GM12878 (cell line): Measurements from ENCODE around the gene PCBP1. TPM values are rescaled to one million over a fixed set of nuclear protein-coding genes. Genes with fewer than 3 reads are reported as not detected.

Source experiments
- CREM ChIP-seq: IDR thresholded peaks from 2 replicates; pipeline ENCODE4 v1.6.1; 2014; ENCODE audit warnings: antibody characterized with exemption, low read depth
- EED ChIP-seq: sonication (generic); IDR thresholded peaks from 2 replicates; pipeline ENCODE4 v1.6.1; 2016; ENCODE audit warnings: antibody characterized with exemption, low read depth
- ETV6 ChIP-seq, 2 experiments: fragments of 450-650 bp in 1 of 2; IDR thresholded peaks in 1 of 2; conservative IDR thresholded peaks in 1 of 2; 2 replicates each; pipeline ENCODE4 v1.6.1; 2014; ENCODE audit warnings: antibody characterized with exemption in 1 of 2, borderline replicate concordance in 1 of 2, low read depth in 1 of 2, mild to moderate bottlenecking in 1 of 2, moderate library complexity in 1 of 2
- IKZF2 ChIP-seq, 2 experiments: fragments of 450-650 bp; IDR thresholded peaks; 2 replicates each; pipeline ENCODE4 v1.6.1; 2017; ENCODE audit warnings: mild to moderate bottlenecking in 2 of 2, moderate library complexity in 2 of 2
- JUNB ChIP-seq: IDR thresholded peaks from 2 replicates; pipeline ENCODE4 v1.6.1; 2016; ENCODE audit warnings: antibody characterized with exemption, mild to moderate bottlenecking
- NR2F1 ChIP-seq: fragments of 450-650 bp; conservative IDR thresholded peaks from 2 replicates; pipeline ENCODE4 v1.6.1; 2017; ENCODE audit warnings: mild to moderate bottlenecking
- PAX5 ChIP-seq: IDR thresholded peaks from 2 replicates; pipeline ENCODE4 v1.6.1; 2011; ENCODE audit warnings: low read depth, low read length, borderline replicate concordance
- RUNX3 ChIP-seq: IDR thresholded peaks from 2 replicates; pipeline ENCODE4 v1.6.1; 2012; ENCODE audit warnings: low read length, inconsistent platforms
- ZNF24 ChIP-seq: fragments of 450-650 bp; IDR thresholded peaks from 2 replicates; pipeline ENCODE4 v1.6.1; 2017; ENCODE audit warnings: antibody characterized with exemption, mild to moderate bottlenecking
- ZNF384 ChIP-seq: IDR thresholded peaks from 2 replicates; pipeline ENCODE4 v1.6.1; 2012; ENCODE audit warnings: low read depth, mild to moderate bottlenecking, low read length, improper control_type of control experiment, borderline replicate concordance
- polyA plus RNA-seq, 11 experiments: library from polyadenylated mRNA; depleted of rRNA in 4 of 11; unstranded in 6 of 11; stranded (reverse) in 5 of 11; fragments of >200 nt; fragmentation: Nextera tagmentation in 4 of 11; fragmentation: Illumina TruSeq in 1 of 11; extraction: Ambion mirVana in 4 of 11; extraction: Trizol in 1 of 11; gene quantifications; 1 replicate in 1 of 11; 2 replicates in 10 of 11; pipeline versions ENCODE4 v1.2.1 to v1.2.3, GENCODE V29; 2011 to 2016; ENCODE audit warnings: inconsistent platforms in 2 of 11, missing spikeins in 2 of 11, low read depth in 1 of 11
- small RNA-seq: library from RNA; depleted of rRNA; stranded (forward); fragments of <200 nt; gene quantifications from one replicate; pipeline ENCODE3, GENCODE V24; 2014
- total RNA-seq, 4 experiments: library from RNA; depleted of rRNA in 3 of 4; stranded (reverse); fragments of >200 nt in 3 of 4; fragmentation: Illumina TruSeq in 1 of 4; extraction: Trizol in 1 of 4; gene quantifications; 2 replicates each; pipeline versions ENCODE4 v1.2.1 to v1.2.3, GENCODE V29; 2013 to 2021
- TF ChIP-seq, protein P1 (sequence below): fragments of 450-650 bp; IDR thresholded peaks from 2 replicates; pipeline ENCODE4 v1.6.1; 2017; ENCODE audit warnings: mild to moderate bottlenecking, moderate library complexity
- TF ChIP-seq, protein P2 (sequence below): fragments of 450-650 bp; IDR thresholded peaks from 2 replicates; pipeline ENCODE4 v1.6.1; 2016; ENCODE audit warnings: mild to moderate bottlenecking

PCBP1 gene
- total and polyA plus RNA-seq, 10 of the 15 experiments (the other 5 are each of a cell fraction or from before 2014, with no cell fraction given): 24.4 to 494 (median 130) TPM

DNA sequence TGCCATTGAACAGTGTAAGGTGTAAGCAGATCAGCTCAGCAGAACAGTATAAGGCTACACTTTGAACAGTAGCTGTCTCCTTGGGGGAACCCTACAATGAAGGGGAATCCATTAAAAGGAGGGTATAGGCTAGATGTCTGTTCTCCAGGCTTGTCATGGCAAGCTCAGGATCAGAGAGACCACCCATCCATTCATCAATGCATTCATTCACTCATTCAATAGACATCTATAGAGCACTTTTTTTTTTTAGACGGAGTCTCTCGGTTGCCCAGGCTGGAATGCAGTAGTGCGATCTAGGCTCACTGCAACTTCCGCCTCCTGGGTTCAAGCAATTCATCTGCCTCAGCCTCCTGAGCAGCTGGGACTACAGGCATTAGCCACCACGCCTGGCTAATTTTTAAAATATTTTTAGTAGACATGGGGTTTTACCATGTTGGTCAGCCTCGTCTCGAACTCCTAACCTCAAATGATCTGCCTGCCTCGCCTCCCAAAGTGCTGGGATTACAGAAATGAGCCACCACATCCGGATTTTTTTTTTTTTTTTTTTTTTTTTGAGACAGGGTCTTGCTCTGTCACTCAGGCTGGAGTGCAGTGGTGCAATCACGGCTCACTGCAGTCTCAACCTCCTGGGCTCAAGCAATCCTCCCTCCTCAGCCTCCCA lies 47.2 kb downstream of the PCBP1 start (continued):
- TF ChIP-seq ZNF384: peak; percentile 49; the same call in 1 of the 2 replicates
- TF ChIP-seq EED: peak; percentile 65; the same call in 1 of the 2 replicates
- TF ChIP-seq ETV6 (conservative IDR thresholded peaks at IDR 0.05 in 1 of 2, IDR thresholded peaks at IDR 0.05 in 1 of 2; ENCODE audit: borderline replicate concordance in 1 of 2, low read depth in 1 of 2): 0 out of 4 replicates have a peak, but pooled peaks of 1 of the 2 experiments have one; percentile 2
- peak; percentile 36; the same call in 1 of the 2 replicates for TF ChIP-seq CREM
- peak; percentile 64; the same call in 1 of the 2 replicates for TF ChIP-seq ZNF24
- peak; percentile 67 for TF ChIP-seq JUNB
- TF ChIP-seq, protein P1, sequence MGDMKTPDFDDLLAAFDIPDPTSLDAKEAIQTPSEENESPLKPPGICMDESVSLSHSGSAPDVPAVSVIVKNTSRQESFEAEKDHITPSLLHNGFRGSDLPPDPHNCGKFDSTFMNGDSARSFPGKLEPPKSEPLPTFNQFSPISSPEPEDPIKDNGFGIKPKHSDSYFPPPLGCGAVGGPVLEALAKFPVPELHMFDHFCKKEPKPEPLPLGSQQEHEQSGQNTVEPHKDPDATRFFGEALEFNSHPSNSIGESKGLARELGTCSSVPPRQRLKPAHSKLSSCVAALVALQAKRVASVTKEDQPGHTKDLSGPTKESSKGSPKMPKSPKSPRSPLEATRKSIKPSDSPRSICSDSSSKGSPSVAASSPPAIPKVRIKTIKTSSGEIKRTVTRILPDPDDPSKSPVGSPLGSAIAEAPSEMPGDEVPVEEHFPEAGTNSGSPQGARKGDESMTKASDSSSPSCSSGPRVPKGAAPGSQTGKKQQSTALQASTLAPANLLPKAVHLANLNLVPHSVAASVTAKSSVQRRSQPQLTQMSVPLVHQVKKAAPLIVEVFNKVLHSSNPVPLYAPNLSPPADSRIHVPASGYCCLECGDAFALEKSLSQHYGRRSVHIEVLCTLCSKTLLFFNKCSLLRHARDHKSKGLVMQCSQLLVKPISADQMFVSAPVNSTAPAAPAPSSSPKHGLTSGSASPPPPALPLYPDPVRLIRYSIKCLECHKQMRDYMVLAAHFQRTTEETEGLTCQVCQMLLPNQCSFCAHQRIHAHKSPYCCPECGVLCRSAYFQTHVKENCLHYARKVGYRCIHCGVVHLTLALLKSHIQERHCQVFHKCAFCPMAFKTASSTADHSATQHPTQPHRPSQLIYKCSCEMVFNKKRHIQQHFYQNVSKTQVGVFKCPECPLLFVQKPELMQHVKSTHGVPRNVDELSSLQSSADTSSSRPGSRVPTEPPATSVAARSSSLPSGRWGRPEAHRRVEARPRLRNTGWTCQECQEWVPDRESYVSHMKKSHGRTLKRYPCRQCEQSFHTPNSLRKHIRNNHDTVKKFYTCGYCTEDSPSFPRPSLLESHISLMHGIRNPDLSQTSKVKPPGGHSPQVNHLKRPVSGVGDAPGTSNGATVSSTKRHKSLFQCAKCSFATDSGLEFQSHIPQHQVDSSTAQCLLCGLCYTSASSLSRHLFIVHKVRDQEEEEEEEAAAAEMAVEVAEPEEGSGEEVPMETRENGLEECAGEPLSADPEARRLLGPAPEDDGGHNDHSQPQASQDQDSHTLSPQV: peak; percentile 62; the same call in 1 of the 2 replicates
- TF ChIP-seq, protein P2, sequence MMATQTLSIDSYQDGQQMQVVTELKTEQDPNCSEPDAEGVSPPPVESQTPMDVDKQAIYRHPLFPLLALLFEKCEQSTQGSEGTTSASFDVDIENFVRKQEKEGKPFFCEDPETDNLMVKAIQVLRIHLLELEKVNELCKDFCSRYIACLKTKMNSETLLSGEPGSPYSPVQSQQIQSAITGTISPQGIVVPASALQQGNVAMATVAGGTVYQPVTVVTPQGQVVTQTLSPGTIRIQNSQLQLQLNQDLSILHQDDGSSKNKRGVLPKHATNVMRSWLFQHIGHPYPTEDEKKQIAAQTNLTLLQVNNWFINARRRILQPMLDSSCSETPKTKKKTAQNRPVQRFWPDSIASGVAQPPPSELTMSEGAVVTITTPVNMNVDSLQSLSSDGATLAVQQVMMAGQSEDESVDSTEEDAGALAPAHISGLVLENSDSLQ: peak; percentile 90
- TF ChIP-seq NR2F1: 0 out of 2 replicates have a peak, but pooled peaks have one; percentile 17
- peak; percentile 34; the same call in 1 of the 2 replicates for TF ChIP-seq PAX5
- TF ChIP-seq RUNX3: peak; percentile 79
- TF ChIP-seq IKZF2 (IDR thresholded peaks at IDR 0.05): peak in 1 of 2 experiments; percentile 11; a peak in 1 of 4 replicates

Small RNAs within 50 kb of the gene (small RNA-seq; reads per million reads assigned to genes)
- gene RN7SL470P: not detected

Other genes starting within 250 kb of the PCBP1 start
Only the 7 nearest of the 8 such genes appear.
- 33.2 and 41.0 TPM in 2 replicates for gene SNRNP27, start 193.5 kb upstream of the PCBP1 start, total RNA-seq (2014; rRNA removed)
- gene SNRNP27, start 193.5 kb upstream of the PCBP1 start, total RNA-seq (2014; rRNA removed; fragmentation: Illumina TruSeq; extraction: Trizol): 49.8 and 52.7 TPM in 2 replicates
- 35.6 and 37.4 TPM in 2 replicates for gene SNRNP27, start 193.5 kb upstream of the PCBP1 start, total RNA-seq (2021)
- 52.1 and 88.6 TPM in 2 replicates for gene SNRNP27, start 193.5 kb upstream of the PCBP1 start, polyA plus RNA-seq (2011; rRNA removed)
- 49.2 and 66.8 TPM in 2 replicates for gene SNRNP27, start 193.5 kb upstream of the PCBP1 start, polyA plus RNA-seq (2014; fragmentation: Illumina TruSeq; extraction: Trizol)
- gene SNRNP27, start 193.5 kb upstream of the PCBP1 start, polyA plus RNA-seq (2014; fragmentation: Nextera tagmentation; extraction: Ambion mirVana): 10 to 100 TPM; 30.6 to 30.9 TPM
- gene SNRNP27, start 193.5 kb upstream of the PCBP1 start, polyA plus RNA-seq (2014; rRNA removed): 34.5 and 46.3 TPM in 2 replicates
- gene SNRNP27, start 193.5 kb upstream of the PCBP1 start, polyA plus RNA-seq (2016; fragmentation: Nextera tagmentation; extraction: Ambion mirVana): 10 to 100 TPM; 77.6 to 89.5 TPM
- gene MXD1, start 172.4 kb upstream of the PCBP1 start, total RNA-seq (2014; rRNA removed): 2.7 and 3.4 TPM in 2 replicates
- 1.8 and 2.2 TPM in 2 replicates for gene MXD1, start 172.4 kb upstream of the PCBP1 start, total RNA-seq (2014; rRNA removed; fragmentation: Illumina TruSeq; extraction: Trizol)
- gene MXD1, start 172.4 kb upstream of the PCBP1 start, total RNA-seq (2021): 5.3 and 5.5 TPM in 2 replicates
- 9.9 and 10.2 TPM in 2 replicates for gene MXD1, start 172.4 kb upstream of the PCBP1 start, polyA plus RNA-seq (2011; rRNA removed)
- 3.2 and 3.4 TPM in 2 replicates for gene MXD1, start 172.4 kb upstream of the PCBP1 start, polyA plus RNA-seq (2014; fragmentation: Illumina TruSeq; extraction: Trizol)
- 1 to 10 TPM; 2.5 to 2.7 TPM for gene MXD1, start 172.4 kb upstream of the PCBP1 start, polyA plus RNA-seq (2014; fragmentation: Nextera tagmentation; extraction: Ambion mirVana)
- 2.6 and 3.0 TPM in 2 replicates for gene MXD1, start 172.4 kb upstream of the PCBP1 start, polyA plus RNA-seq (2014; rRNA removed)
- gene MXD1, start 172.4 kb upstream of the PCBP1 start, polyA plus RNA-seq (2016; fragmentation: Nextera tagmentation; extraction: Ambion mirVana): 1 to 10 TPM; 4.5 to 5.5 TPM
- gene ASPRV1, start 125.8 kb upstream of the PCBP1 start, total RNA-seq (2014; rRNA removed): 0.11 and 0.38 TPM in 2 replicates
- 0.23 and 0.27 TPM in 2 replicates for gene ASPRV1, start 125.8 kb upstream of the PCBP1 start, total RNA-seq (2014; rRNA removed; fragmentation: Illumina TruSeq; extraction: Trizol)
- gene ASPRV1, start 125.8 kb upstream of the PCBP1 start, total RNA-seq (2021): 0.53 and 0.59 TPM in 2 replicates
- 0.97 and 1.1 TPM in 2 replicates for gene ASPRV1, start 125.8 kb upstream of the PCBP1 start, polyA plus RNA-seq (2011; rRNA removed)
- 0.29 and 0.33 TPM in 2 replicates for gene ASPRV1, start 125.8 kb upstream of the PCBP1 start, polyA plus RNA-seq (2014; fragmentation: Illumina TruSeq; extraction: Trizol)
- gene ASPRV1, start 125.8 kb upstream of the PCBP1 start, polyA plus RNA-seq (2014; fragmentation: Nextera tagmentation; extraction: Ambion mirVana): under 1 TPM; 0.11 to 0.16 TPM
- 0.37 and 0.44 TPM in 2 replicates for gene ASPRV1, start 125.8 kb upstream of the PCBP1 start, polyA plus RNA-seq (2014; rRNA removed)
- gene ASPRV1, start 125.8 kb upstream of the PCBP1 start, polyA plus RNA-seq (2016; fragmentation: Nextera tagmentation; extraction: Ambion mirVana): under 1 TPM; 0.60 to 0.64 TPM
- gene C2orf42, start 103.5 kb downstream of the PCBP1 start, total RNA-seq (2014; rRNA removed): 14.2 and 16.9 TPM in 2 replicates
- gene C2orf42, start 103.5 kb downstream of the PCBP1 start, total RNA-seq (2014; rRNA removed; fragmentation: Illumina TruSeq; extraction: Trizol): 11.4 and 12.0 TPM in 2 replicates
- 13.0 and 16.6 TPM in 2 replicates for gene C2orf42, start 103.5 kb downstream of the PCBP1 start, total RNA-seq (2021)
- gene C2orf42, start 103.5 kb downstream of the PCBP1 start, polyA plus RNA-seq (2011; rRNA removed): 10.0 and 11.1 TPM in 2 replicates
- gene C2orf42, start 103.5 kb downstream of the PCBP1 start, polyA plus RNA-seq (2014; fragmentation: Illumina TruSeq; extraction: Trizol): 11.6 and 13.4 TPM in 2 replicates
- gene C2orf42, start 103.5 kb downstream of the PCBP1 start, polyA plus RNA-seq (2014; fragmentation: Nextera tagmentation; extraction: Ambion mirVana): 1 to 10 TPM; 5.5 to 7.3 TPM
- gene C2orf42, start 103.5 kb downstream of the PCBP1 start, polyA plus RNA-seq (2014; rRNA removed): 10.3 and 13.2 TPM in 2 replicates
- 10 to 100 TPM; 17.3 to 19.8 TPM for gene C2orf42, start 103.5 kb downstream of the PCBP1 start, polyA plus RNA-seq (2016; fragmentation: Nextera tagmentation; extraction: Ambion mirVana)
- gene TIA1, start 161.2 kb downstream of the PCBP1 start, total RNA-seq (2014; rRNA removed): 60.8 and 84.2 TPM in 2 replicates
- gene TIA1, start 161.2 kb downstream of the PCBP1 start, total RNA-seq (2014; rRNA removed; fragmentation: Illumina TruSeq; extraction: Trizol): 68.4 and 69.2 TPM in 2 replicates
- 81.0 and 87.4 TPM in 2 replicates for gene TIA1, start 161.2 kb downstream of the PCBP1 start, total RNA-seq (2021)
- gene TIA1, start 161.2 kb downstream of the PCBP1 start, polyA plus RNA-seq (2011; rRNA removed): 155 and 223 TPM in 2 replicates
- 65.7 and 69.7 TPM in 2 replicates for gene TIA1, start 161.2 kb downstream of the PCBP1 start, polyA plus RNA-seq (2014; fragmentation: Illumina TruSeq; extraction: Trizol)
- gene TIA1, start 161.2 kb downstream of the PCBP1 start, polyA plus RNA-seq (2014; fragmentation: Nextera tagmentation; extraction: Ambion mirVana): 10 to 100 TPM; 21.5 to 23.2 TPM
- 87.5 and 100.0 TPM in 2 replicates for gene TIA1, start 161.2 kb downstream of the PCBP1 start, polyA plus RNA-seq (2014; rRNA removed)
- gene TIA1, start 161.2 kb downstream of the PCBP1 start, polyA plus RNA-seq (2016; fragmentation: Nextera tagmentation; extraction: Ambion mirVana): 10 to 100 TPM; 62.6 to 73.6 TPM
- 4.1 and 4.4 TPM in 2 replicates for gene PCYOX1, start 170.7 kb downstream of the PCBP1 start, total RNA-seq (2014; rRNA removed)
- gene PCYOX1, start 170.7 kb downstream of the PCBP1 start, total RNA-seq (2014; rRNA removed; fragmentation: Illumina TruSeq; extraction: Trizol): 3.5 and 3.7 TPM in 2 replicates
- 5.6 and 5.9 TPM in 2 replicates for gene PCYOX1, start 170.7 kb downstream of the PCBP1 start, total RNA-seq (2021)
- 5.1 and 5.5 TPM in 2 replicates for gene PCYOX1, start 170.7 kb downstream of the PCBP1 start, polyA plus RNA-seq (2011; rRNA removed)
- gene PCYOX1, start 170.7 kb downstream of the PCBP1 start, polyA plus RNA-seq (2014; fragmentation: Illumina TruSeq; extraction: Trizol): 5.3 TPM in 2 replicates
- 1 to 10 TPM; 1.8 to 2.0 TPM for gene PCYOX1, start 170.7 kb downstream of the PCBP1 start, polyA plus RNA-seq (2014; fragmentation: Nextera tagmentation; extraction: Ambion mirVana)
- gene PCYOX1, start 170.7 kb downstream of the PCBP1 start, polyA plus RNA-seq (2014; rRNA removed): 2.8 and 3.1 TPM in 2 replicates
- 1 to 10 TPM; 5.7 to 5.9 TPM for gene PCYOX1, start 170.7 kb downstream of the PCBP1 start, polyA plus RNA-seq (2016; fragmentation: Nextera tagmentation; extraction: Ambion mirVana)
- 260 and 377 TPM in 2 replicates for gene SNRPG, start 206.3 kb downstream of the PCBP1 start, total RNA-seq (2014; rRNA removed)
- gene SNRPG, start 206.3 kb downstream of the PCBP1 start, total RNA-seq (2014; rRNA removed; fragmentation: Illumina TruSeq; extraction: Trizol): 341 and 344 TPM in 2 replicates
- gene SNRPG, start 206.3 kb downstream of the PCBP1 start, total RNA-seq (2021): 292 and 308 TPM in 2 replicates
- 340 and 642 TPM in 2 replicates for gene SNRPG, start 206.3 kb downstream of the PCBP1 start, polyA plus RNA-seq (2011; rRNA removed)
- 419 and 429 TPM in 2 replicates for gene SNRPG, start 206.3 kb downstream of the PCBP1 start, polyA plus RNA-seq (2014; fragmentation: Illumina TruSeq; extraction: Trizol)
- gene SNRPG, start 206.3 kb downstream of the PCBP1 start, polyA plus RNA-seq (2014; fragmentation: Nextera tagmentation; extraction: Ambion mirVana): 1,000 to 10,000 TPM; 1,365 to 1,464 TPM
- gene SNRPG, start 206.3 kb downstream of the PCBP1 start, polyA plus RNA-seq (2014; rRNA removed): 572 and 773 TPM in 2 replicates
- gene SNRPG, start 206.3 kb downstream of the PCBP1 start, polyA plus RNA-seq (2016; fragmentation: Nextera tagmentation; extraction: Ambion mirVana): 1,000 to 10,000 TPM; 1,122 to 1,145 TPM